Measurements from ENCODE around the gene GTF2IRD1. TPM values are rescaled to one million over a fixed set of nuclear protein-coding genes. Genes with fewer than 3 reads are reported as not detected.

The GTF2IRD1 gene
- total and polyA plus RNA-seq, 2 of the 4 experiments (the other 2 are of a cell fraction) = 4.1 to 21.9 TPM

- TF ChIP-seq RAD21 (IDR thresholded peaks at IDR 0.05; ENCODE audit: low read length) = no peak
- no peak for TF ChIP-seq CTCF (conservative IDR thresholded peaks at IDR 0.05; ENCODE audit: low read depth, low read length)
- TF ChIP-seq RFX5 (IDR thresholded peaks at IDR 0.05; ENCODE audit: low read depth, low read length) = no peak
- TF ChIP-seq POLR2A (IDR thresholded peaks at IDR 0.05; ENCODE audit: low read depth, low read length) = no peak
- no peak for TF ChIP-seq MAFK (IDR thresholded peaks at IDR 0.05; ENCODE audit: low read depth, low read length)
- no peak for TF ChIP-seq RCOR1 (IDR thresholded peaks at IDR 0.05; ENCODE audit: insufficient replicate concordance, low read length)
- TF ChIP-seq FOS (IDR thresholded peaks at IDR 0.05; ENCODE audit: low read depth, low read length) = no peak
- TF ChIP-seq USF2 (IDR thresholded peaks at IDR 0.05; ENCODE audit: low read depth, low read length) = no peak
- TF ChIP-seq MAZ (IDR thresholded peaks at IDR 0.05; ENCODE audit: borderline replicate concordance, low read depth, low read length) = no peak
- no peak for TF ChIP-seq MXI1 (IDR thresholded peaks at IDR 0.05; ENCODE audit: borderline replicate concordance, low read depth, low read length)
- TF ChIP-seq SMC3 (IDR thresholded peaks at IDR 0.05; ENCODE audit: low read depth, low read length) = no peak
- no peak for TF ChIP-seq NFE2L2 (IDR thresholded peaks at IDR 0.05; ENCODE audit: low read depth, low read length)
- TF ChIP-seq BHLHE40 (IDR thresholded peaks at IDR 0.05; ENCODE audit: low read depth, low read length) = no peak
- no peak for TF ChIP-seq CEBPB (IDR thresholded peaks at IDR 0.05; ENCODE audit: low read depth, low read length)
- no peak for TF ChIP-seq CHD1 (IDR thresholded peaks at IDR 0.05; ENCODE audit: low read depth, low read length)
- TF ChIP-seq ELK1 (IDR thresholded peaks at IDR 0.05; ENCODE audit: borderline replicate concordance, low read depth, low read length) = no peak
- Histone ChIP-seq H3K36me3 (ENCODE audit: control insufficient read depth, insufficient read depth, low read length) (peaks cover 68% of the 10 kb centered on the region), H3K56ac (ENCODE audit: extremely low read depth, insufficient read depth, low read length) (no peak overlapping the region), H4K5ac (ENCODE audit: low read depth, low read length) (no peak overlapping the region), H2BK20ac (ENCODE audit: low read depth, low read length) (no peak overlapping the region), H2BK5ac (ENCODE audit: low read depth, low read length, poor library complexity, severe bottlenecking) (no peak overlapping the region), H3K9me1 (ENCODE audit: insufficient read depth, low read length) (no peaks in the 10 kb centered on the region; the same call in 1 of the 2 replicates), H4K20me1 (ENCODE audit: insufficient read depth, low read length) (no peaks in the 10 kb centered on the region; the same call in 1 of the 2 replicates), H3K14ac (replicated peaks; ENCODE audit: low read depth, low read length) (no peak overlapping the region), H2BK120ac (ENCODE audit: low read depth, low read length) (no peak overlapping the region), H3K4me3 (ENCODE audit: insufficient read depth, low read depth, low read length) (no peak overlapping the region), H3K9ac (ENCODE audit: low read depth, low read length) (no peak overlapping the region), H3K79me1 (ENCODE audit: low read depth in 1 of 2, low read length in 2 of 2) (no peaks in the 10 kb centered on the region; a peak in 1 of 4 replicates), H4K91ac (ENCODE audit: insufficient read depth, low read depth, low read length) (no peak overlapping the region), H3K4ac (ENCODE audit: low read depth, low read length) (no peak overlapping the region), H3K4me2 (ENCODE audit: low read depth, low read length) (no peak overlapping the region), H2AFZ (replicated peaks; ENCODE audit: low read length, poor library complexity) (no peak overlapping the region), H4K8ac (ENCODE audit: low read depth in 2 of 2, low read length in 2 of 2) (no peak overlapping the region), H3K23ac (ENCODE audit: low read depth, low read length) (no peak overlapping the region), H2BK15ac (ENCODE audit: low read depth, low read length) (no peak overlapping the region), H2AK5ac (ENCODE audit: low read depth, low read length) (no peak overlapping the region), H3K18ac (ENCODE audit: low read depth, low read length) (no peak overlapping the region), H2AK9ac (replicated peaks; ENCODE audit: low read depth, low read length, poor library complexity) (no peak overlapping the region), H3K27me3 (ENCODE audit: control insufficient read depth, insufficient read depth, low read length) (no peaks in the 10 kb centered on the region), H3K9me3 (ENCODE audit: control insufficient read depth, insufficient read depth, low read length) (peaks cover 2% of the 10 kb centered on the region; the same call in 1 of the 2 replicates), H3K4me1 (ENCODE audit: control insufficient read depth, insufficient read depth, low read length) (peaks cover 3% of the 10 kb centered on the region; the same call in 1 of the 2 replicates), H3K27ac (ENCODE audit: insufficient read depth, low read length) (no peak overlapping the region)
- DNase-seq (no peak), ATAC-seq (ENCODE audit: low read depth) (no peak)
- intact Hi-C loops (cut with micrococcal nuclease) = no loop called here
- TSS peak; percentile 34 for BruUV-seq (replicated peaks)
- dilution Hi-C loops (cut with HindIII; ENCODE audit: low sequenced_read_pairs, unreplicated experiment) = no loop called here
- ChIA-PET CTCF (no interaction called here), POLR2A (ENCODE audit: unreplicated experiment) (no interaction called here)
- WGBS, 2 experiments (ENCODE audit: extremely low coverage in 2 of 2, insufficient read length in 1 of 2) = no CpG with 5 or more reads among the region's 3 CpGs
- in situ Hi-C loops (cut with MboI; ENCODE audit: low sequenced_read_pairs) = no loop called here
Observed at GRCh38 chr7:74516214-74516613, 62.5 kb downstream of the GTF2IRD1 start.

Measured in IMR-90 (cell line).